ENCODE measurements around the gene C6orf52. TPM values are rescaled to one million over a fixed set of nuclear protein-coding genes. Genes with fewer than 3 reads are reported as not detected.

The C6orf52 gene
- total and polyA plus RNA-seq, 12 donors, result 0.59 to 1.6 (median 0.86) TPM; not detected in 3

- no peaks in the 10 kb centered on the region for H3K4me1 ChIP-seq
- no peak overlapping the region for H3K4me3 ChIP-seq
- H3K36me3 ChIP-seq, result peaks cover 0 to 28% (median 0%) of the 10 kb centered on the region in 9 donors
- no peaks in the 10 kb centered on the region for H3K9me3 ChIP-seq
- ATAC-seq, result no peak
- intact Hi-C loops (cut with DNase I), result no loop called here
- H3K27me3 ChIP-seq, result no peaks in the 10 kb centered on the region
- no peak for DNase-seq
- TF ChIP-seq CTCF (IDR thresholded peaks at IDR 0.05), result no peak
- H3K27ac ChIP-seq, result no peak overlapping the region
These were observed 45.6 kb upstream of the C6orf52 start for GRCh38 chr6:10740061-10740460.

- Histone ChIP-seq H3K27me3 (no peaks in the 10 kb centered on the region), H3K36me3 (peaks cover 0 to 34% (median 9%) of the 10 kb centered on the region in 9 donors), H3K9me3 (no peaks in the 10 kb centered on the region), H3K4me3 (no peak overlapping the region), H3K4me1 (no peaks in the 10 kb centered on the region), H3K27ac (no peak overlapping the region)
- intact Hi-C loops (cut with DNase I), result no loop called here
- DNase-seq (no peak), ATAC-seq (no peak)
- no peak for TF ChIP-seq CTCF (IDR thresholded peaks at IDR 0.05)
- 86 to 89% methylated on average over 2 of the region's 2 CpGs for WGBS, 2 donors
These were observed 42.3 kb upstream of the C6orf52 start for GRCh38 chr6:10736731-10737130.

GRCh38 chr6:10733863-10734262 is 39.4 kb upstream of the C6orf52 start:
- H3K27ac ChIP-seq, result no peak overlapping the region
- DNase-seq (no peak), ATAC-seq (no peak)
- WGBS, 2 donors, result 93 to 97% methylated on average over 3 of the region's 3 CpGs
- H3K4me3 ChIP-seq, result no peak overlapping the region
- H3K9me3 ChIP-seq, result no peaks in the 10 kb centered on the region
- TF ChIP-seq CTCF (IDR thresholded peaks at IDR 0.05), result no peak
- no peaks in the 10 kb centered on the region for H3K27me3 ChIP-seq
- H3K36me3 ChIP-seq, result peaks cover 0 to 58% (median 21%) of the 10 kb centered on the region in 9 donors
- H3K4me1 ChIP-seq, result peaks cover 0 to 12% (median 0%) of the 10 kb centered on the region in 9 donors
- intact Hi-C loops (cut with DNase I), result no loop called here

- no peak overlapping the region for H3K4me3 ChIP-seq
- H3K27me3 ChIP-seq, result no peaks in the 10 kb centered on the region
- no peak for TF ChIP-seq CTCF (IDR thresholded peaks at IDR 0.05)
- peaks cover 0 to 65% (median 23%) of the 10 kb centered on the region in 9 donors for H3K36me3 ChIP-seq
- H3K27ac ChIP-seq, result no peak overlapping the region
- peaks cover 0 to 12% (median 0%) of the 10 kb centered on the region in 9 donors for H3K4me1 ChIP-seq
- H3K9me3 ChIP-seq, result no peaks in the 10 kb centered on the region
- 91 to 93% methylated on average over 17 of the region's 17 CpGs for WGBS, 2 donors
- ATAC-seq, result no peak
- intact Hi-C loops (cut with DNase I), result no loop called here
- DNase-seq, result no peak
These were observed 38.8 kb upstream of the C6orf52 start for GRCh38 chr6:10733151-10733715.
